Esophagus mucosa (tissue), 1 donor: ENCODE results near the gene MSMB. TPM values are rescaled to one million over a fixed set of nuclear protein-coding genes. Genes with fewer than 3 reads are reported as not detected.
"Not testable (repeated sequence)": the region's sequence is repeated elsewhere in the genome, so short reads cannot be mapped to it uniquely, and the experiment has no call there.

Source experiments
- ATAC-seq: fragments of 200-7000 bp; cut with Tn5 transposase; one replicate; pipeline ENCODE4 v1.9.1; 2020
- total RNA-seq: library from RNA; stranded (reverse); gene quantifications from one replicate; pipeline ENCODE4 v1.2.4, GENCODE V29; 2023
- donor health status: DM: yes; HTN: yes; CAD: no.

Gene MSMB
- total RNA-seq, 1 donor from 2014 or later = 0.64 TPM

DNA sequence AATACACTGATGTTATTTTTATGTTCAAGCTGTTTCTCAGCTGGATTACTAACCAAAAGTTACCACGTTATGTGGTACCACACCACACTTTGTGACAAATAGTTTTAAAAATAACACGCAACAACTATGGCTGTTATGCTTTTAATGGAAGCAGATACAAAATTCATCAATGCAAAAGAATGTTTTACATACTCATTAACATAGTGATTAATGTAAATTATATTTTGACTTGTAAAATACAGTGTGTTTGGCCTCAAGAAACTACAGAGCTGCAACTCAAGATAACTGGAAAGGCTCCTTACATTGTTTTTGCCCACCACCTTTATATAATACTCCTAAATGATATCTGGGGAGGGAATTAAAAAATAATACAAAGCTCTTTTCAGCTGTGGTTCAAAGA is 41.1 kb downstream of the MSMB start:
- ATAC-seq = no peak

DNA sequence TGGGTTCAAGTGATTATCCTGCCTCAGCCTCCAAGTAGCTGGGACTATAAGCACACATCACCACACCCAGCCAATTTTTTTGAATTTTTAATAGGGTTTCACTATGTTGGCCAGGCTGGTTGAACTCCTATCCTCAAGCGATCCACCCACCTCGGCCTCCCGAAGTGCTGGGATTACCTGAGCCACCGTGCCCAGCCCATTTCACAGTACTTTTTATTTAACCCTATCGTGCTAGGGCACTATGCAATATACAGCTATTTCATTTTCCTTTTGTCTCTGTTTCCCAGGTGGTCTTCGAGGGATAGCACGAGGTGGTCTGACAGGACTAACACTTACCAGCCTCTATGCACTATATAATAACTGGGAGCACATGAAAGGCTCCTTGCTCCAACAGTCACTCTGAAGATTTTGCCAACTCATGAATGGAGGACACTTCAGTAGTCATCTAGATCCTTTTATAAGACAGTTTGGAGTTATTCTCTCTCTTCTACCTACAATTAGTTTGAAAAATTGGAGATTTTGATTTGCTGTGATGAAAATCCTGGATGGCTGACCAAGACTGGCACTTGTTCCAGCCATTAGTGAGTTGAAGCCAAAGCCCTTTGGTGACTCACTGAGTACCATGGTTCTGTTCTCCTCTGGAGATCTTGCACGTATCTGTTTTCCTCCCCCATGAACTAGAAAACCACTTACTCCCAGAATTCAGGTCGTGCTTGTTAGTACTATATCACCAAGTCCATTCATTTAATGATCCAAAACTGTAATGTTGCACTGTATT is 43.0 kb downstream of the MSMB start:
- ATAC-seq = no peak

DNA sequence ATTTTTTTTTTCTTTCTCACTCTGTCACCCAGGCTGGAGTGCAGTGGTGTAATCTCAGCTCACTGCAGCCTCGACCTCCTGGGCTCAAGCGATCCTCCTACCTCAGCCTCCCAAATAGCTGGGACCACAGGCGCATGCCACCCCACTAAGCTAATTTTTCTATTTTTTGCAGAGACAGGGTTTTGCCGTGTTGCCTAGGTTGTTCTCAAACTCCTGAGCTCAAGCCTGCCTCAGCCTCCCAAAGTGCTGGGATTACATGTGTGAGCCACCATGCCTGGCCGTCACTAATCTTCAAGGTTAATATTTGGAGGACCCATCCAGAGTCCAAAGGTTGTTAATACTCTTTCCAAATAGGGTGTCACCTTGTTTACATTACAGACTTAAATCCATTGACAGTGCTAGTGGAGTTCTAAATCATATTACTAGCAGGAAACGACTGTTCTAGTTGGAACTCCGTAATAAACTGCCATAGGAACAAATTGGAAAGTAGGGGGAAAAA is 43.8 kb downstream of the MSMB start:
- ATAC-seq = not testable (repeated sequence)

DNA sequence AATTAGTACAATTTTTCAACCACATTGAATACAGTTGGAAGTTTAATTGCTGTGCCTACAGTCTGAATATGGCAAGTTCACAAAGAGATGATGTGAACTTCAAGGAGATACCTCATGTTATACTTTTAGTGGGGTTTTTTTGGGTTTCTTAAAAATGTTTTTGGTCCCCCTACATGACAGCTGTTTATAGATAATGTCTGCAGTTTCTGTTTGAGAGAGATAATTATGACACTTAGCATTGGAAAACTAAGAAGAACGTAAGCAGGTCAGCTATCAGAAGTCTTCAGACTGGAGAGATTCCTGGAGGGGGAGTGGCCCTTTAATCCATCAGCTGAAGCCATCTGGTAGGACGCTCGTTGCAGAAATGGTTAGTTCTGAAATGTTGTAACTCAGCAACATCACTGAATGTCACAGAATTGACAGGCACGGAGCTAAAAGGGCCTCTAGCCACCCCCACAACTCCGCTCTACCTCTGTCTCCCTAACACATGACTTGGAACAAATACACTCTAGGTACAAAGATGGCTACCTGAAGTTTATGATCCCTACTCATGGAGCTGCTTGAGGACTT is 44.8 kb downstream of the MSMB start:
- no peak for ATAC-seq

DNA sequence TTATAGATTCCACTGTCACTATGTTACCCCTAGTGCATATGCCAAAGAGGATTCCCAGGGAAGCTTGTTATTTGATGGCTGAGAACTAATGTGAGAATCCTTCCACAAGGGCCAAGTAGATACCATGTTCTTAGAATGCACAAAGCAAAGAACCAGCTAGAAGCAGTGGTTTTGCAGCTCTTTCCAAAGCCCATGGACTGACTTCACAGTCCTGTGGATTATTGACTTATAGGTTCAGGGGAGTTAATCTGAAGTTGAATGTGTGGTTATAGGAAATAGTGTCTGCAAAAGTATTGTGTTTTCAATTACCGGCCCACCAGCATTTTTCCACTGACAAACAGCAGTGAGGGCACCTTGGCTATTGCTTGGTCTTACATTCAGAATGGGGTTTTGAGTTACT is 45.5 kb downstream of the MSMB start:
- no peak for ATAC-seq

DNA sequence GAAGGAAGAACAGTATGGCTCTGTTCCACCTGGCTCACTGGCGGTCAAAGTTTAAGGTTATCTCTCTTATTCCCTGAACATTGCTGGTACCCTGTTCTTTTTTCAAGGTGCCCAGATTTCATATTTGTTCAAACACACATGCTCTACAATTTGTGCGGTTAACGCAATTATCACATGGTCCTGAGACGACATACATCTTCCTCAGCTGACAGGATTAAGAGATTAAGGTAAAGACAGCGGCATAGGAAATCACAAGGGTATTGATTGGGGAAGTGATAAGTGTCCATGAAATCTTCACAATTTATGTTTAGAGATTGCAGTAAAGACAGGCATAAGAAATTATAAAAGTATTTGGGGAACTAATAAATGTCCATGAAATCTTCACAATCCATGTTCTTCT is 46.1 kb downstream of the MSMB start:
- ATAC-seq = not testable (repeated sequence)

DNA sequence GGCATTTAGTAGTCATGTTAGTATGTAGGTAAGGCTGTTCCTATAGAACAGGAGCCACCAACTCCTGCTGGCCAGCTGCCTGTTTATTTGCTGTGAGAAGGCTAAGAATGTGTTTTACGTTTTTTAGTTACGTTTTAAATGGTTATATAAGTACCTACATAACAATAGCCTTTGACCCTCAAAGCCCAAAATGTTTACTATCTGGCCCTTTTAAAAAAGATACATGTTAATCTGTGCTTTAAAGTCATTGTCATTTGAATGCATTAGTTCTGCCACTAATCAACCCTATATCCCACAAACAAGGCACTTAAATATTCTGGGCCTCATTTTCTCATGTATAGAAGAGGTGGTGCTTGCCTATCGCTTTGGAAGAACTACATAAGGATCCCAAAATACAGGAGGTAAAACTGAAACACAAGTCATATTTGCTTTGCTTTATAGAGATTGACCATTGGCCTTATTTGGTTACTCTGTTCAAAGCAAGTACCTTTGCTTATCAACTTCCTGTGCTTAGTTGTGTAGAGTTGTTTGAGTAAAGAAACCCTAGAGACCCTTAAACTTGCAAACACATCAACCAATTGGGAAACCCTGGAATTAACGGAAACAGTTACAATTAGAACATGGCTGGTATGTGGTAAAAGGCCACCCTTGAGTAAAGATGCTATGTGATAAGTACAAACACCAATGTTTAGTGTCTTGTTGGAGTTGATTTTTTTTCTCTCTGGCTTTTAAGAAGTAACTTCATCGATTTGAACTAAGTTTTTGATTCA is 47.9 kb downstream of the MSMB start:
- ATAC-seq = no peak

DNA sequence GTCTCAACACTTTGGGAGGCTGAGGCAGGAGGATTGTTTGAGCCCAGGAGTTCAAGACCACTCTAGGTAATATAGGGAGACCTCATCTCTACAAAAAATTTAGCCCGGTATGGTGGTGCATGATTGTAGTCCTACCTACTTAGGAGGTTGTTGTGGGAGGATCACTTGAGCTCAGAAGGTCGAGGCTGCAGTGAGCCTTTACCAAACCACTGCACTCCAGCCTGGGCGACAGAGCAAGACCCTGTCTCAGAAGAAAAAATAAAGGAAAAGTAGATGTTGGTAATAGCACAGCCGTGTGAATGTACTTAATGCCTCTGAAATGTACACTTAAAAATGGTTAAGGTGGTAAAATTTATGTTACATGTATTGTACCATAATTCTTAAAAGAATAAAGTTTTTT is 48.5 kb downstream of the MSMB start:
- no peak for ATAC-seq

DNA sequence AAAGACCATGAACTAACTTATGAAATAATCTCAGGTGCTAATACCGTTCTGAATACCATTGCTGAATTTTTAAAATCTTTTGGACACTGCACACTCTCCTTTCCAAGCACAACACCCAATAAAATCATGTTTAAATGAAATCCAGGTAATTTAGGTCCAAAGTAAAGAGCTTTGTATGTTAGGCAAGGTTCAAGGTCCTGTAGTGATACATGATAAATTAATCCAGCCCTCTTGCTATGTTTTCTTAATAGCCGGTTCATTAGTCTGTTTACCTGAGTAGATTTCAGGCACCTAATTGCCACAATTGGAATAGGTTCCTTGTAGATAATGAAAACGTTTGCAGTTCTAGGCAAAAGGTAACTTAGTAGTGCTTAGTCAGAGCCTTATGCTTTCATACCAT is 60.5 kb downstream of the MSMB start:
- ATAC-seq = not testable (repeated sequence)

DNA sequence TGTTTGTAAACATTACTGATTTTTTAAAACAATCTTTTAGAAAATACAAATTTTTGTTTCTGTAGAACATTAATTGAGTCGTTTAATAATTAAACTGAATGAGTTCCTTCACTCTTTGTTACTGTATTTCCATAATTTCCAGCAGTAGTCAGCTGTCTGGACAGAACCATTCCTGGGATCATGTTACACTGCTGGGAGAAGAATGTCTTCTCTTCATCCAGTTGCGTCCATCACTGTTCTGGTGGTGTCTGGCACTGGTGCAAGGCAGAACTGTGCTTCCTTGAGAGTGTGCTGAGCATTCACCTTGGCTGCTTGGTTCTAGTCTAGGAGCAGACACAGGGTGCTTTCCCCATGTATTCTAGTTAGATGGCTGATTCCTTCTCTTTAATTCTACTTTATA is 61.6 kb downstream of the MSMB start:
- ATAC-seq = not testable (repeated sequence)

DNA sequence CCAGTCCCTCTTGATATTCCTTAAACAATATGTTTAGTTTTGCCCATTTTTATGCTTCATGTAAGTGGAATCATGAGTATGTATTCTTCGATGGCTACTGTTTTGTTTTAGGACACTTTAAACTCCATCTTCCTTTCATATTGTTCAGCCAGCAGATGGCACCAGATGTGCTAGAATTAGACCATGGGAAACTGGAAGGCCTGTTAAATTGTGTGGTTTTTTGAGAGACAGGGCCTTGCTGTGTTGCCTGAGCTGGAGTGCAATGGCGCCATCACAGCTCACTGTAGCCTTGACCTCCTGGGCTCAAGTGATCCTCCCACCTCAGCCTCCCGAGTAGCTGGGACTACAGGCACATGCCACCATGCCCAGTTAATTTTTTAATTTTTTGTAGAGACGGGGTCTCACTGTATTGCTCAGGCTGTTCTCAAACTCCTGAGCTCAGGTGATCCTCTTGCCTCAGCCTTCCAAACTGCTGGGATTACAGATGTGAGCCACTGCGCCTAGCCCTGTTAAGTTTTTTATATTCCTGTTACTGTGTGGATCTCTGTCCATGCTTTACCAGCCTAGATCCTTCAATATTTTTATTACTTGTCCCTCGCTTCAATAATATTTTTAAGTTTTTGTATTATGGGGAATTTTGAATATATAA is 62.4 kb downstream of the MSMB start:
- ATAC-seq = peak; percentile 66

Other genes with a start within 250 kb of the MSMB start
- 8.1 TPM for gene AGAP4, start 198.8 kb downstream of the MSMB start, total RNA-seq
- 42.2 TPM for gene TIMM23, start 73.8 kb downstream of the MSMB start, total RNA-seq
- gene NCOA4, start 15.6 kb downstream of the MSMB start, total RNA-seq = 100 TPM
- not detected for gene ANTXRL, start 240.7 kb upstream of the MSMB start, total RNA-seq